CD4-positive, alpha-beta T cell (primary cell): ENCODE results near the gene TPCN1. TPM values are rescaled to one million over a fixed set of nuclear protein-coding genes. Genes with fewer than 3 reads are reported as not detected.

Source experiments
- ATAC-seq: fragments of 200-7000 bp; cut with Tn5 transposase; one replicate; pipeline ENCODE4 v1.10.0; 2022; ENCODE audit warnings: mild to moderate bottlenecking; ENCODE audit not compliant: poor library complexity
- CTCF ChIA-PET: fragments of 350-600 bp; sonication (Branson Sonifier 250); formaldehyde crosslinking; loops from one replicate; lab custom pipeline; 2021; ENCODE audit warnings: antibody characterized with exemption, inconsistent platforms; lab: Charles Lee
- POLR2A ChIA-PET: fragments of 350-600 bp; sonication (Branson Sonifier 250); formaldehyde crosslinking; loops from one replicate; lab custom pipeline; 2021; ENCODE audit warnings: antibody characterized with exemption, inconsistent platforms; lab: Charles Lee
- DNase-seq, 14 experiments: peaks; one replicate each; pipeline ENCODE4 v3.0.0-alpha.2; 2013 to 2020; ENCODE audit warnings: mixed read lengths in 2 of 14
- H3K27ac ChIP-seq, 2 donors: one replicate each; pipeline versions ENCODE4 v1.5.1 to v1.7.0; 2013; ENCODE audit warnings: low read length in 2 of 2, low read depth in 1 of 2, mild to moderate bottlenecking in 1 of 2
- H3K27me3 ChIP-seq, 2 experiments: 1 replicate in 1 of 2; 2 replicates in 1 of 2; pipeline versions ENCODE4 v1.6.1 to v1.7.0; 2013; ENCODE audit warnings: low read length in 2 of 2, control low read depth in 1 of 2, mild to moderate bottlenecking in 1 of 2, moderate library complexity in 1 of 2; ENCODE audit not compliant: insufficient read depth in 2 of 2, control insufficient read depth in 1 of 2
- H3K36me3 ChIP-seq: one replicate; pipeline ENCODE4 v1.6.1; 2013; ENCODE audit warnings: low read length, control low read depth; ENCODE audit not compliant: insufficient read depth
- H3K4me1 ChIP-seq: one replicate; pipeline ENCODE4 v1.6.1; 2013; ENCODE audit warnings: low read length, control low read depth; ENCODE audit not compliant: insufficient read depth
- H3K4me3 ChIP-seq: one replicate; pipeline ENCODE4 v1.5.1; 2013; ENCODE audit warnings: mild to moderate bottlenecking, low read length, moderate library complexity
- H3K9me3 ChIP-seq, 2 experiments: 1 replicate in 1 of 2; 2 replicates in 1 of 2; pipeline versions ENCODE4 v1.6.1 to v1.7.0; 2013; ENCODE audit warnings: low read length in 2 of 2, mild to moderate bottlenecking in 2 of 2, control low read depth in 1 of 2, moderate library complexity in 1 of 2; ENCODE audit not compliant: control insufficient read depth in 1 of 2, insufficient read depth in 1 of 2
- H3K27ac Mint-ChIP-seq: one replicate; pipeline ENCODE4 v1.8.0; 2020; ENCODE audit warnings: mixed read lengths
- H3K27me3 Mint-ChIP-seq: one replicate; pipeline ENCODE4 v1.8.0; 2021; ENCODE audit warnings: mixed read lengths
- H3K36me3 Mint-ChIP-seq: one replicate; pipeline ENCODE4 v1.8.0; 2021; ENCODE audit warnings: low read depth, mixed read lengths
- H3K4me1 Mint-ChIP-seq: one replicate; pipeline ENCODE4 v1.8.0; 2021; ENCODE audit warnings: low read depth, mixed read lengths
- H3K4me3 Mint-ChIP-seq: one replicate; pipeline ENCODE4 v1.8.0; 2020; ENCODE audit warnings: mild to moderate bottlenecking, mixed read lengths
- H3K9me3 Mint-ChIP-seq: one replicate; pipeline ENCODE4 v1.8.0; 2020; ENCODE audit warnings: mixed read lengths
- intact Hi-C, 2 experiments: fragments of 100-400 bp; cut with DNase I in 1 of 2; cut with micrococcal nuclease in 1 of 2; formaldehyde crosslinking; loops; one replicate each; pipeline versions ENCODE4 v1.15.1 to v1.9.0; 2023 to 2025; cut with DNase I, micrococcal nuclease
- total RNA-seq, 174 experiments: library from RNA in 2 of 174; stranded (reverse) in 2 of 174; gene quantifications; one replicate each; pipeline ENCODE4 v1.2.3 and lab custom pipeline; 2021 to 2026
- TF ChIP-seq, protein P1 (sequence below): fragments of 200-600 bp; IDR thresholded peaks from one replicate; pipeline ENCODE4 v1.8.0; 2022; ENCODE audit warnings: antibody characterized with exemption, mild to moderate bottlenecking

Gene TPCN1
- total RNA-seq, 2 experiments from 2014 or later: 52.4 to 59.7 TPM

GRCh38 chr12:113208041-113208934 lies 13.0 kb upstream of the TPCN1 start:
- DNase-seq (peak in 11 of 14 experiments; percentile 11 to 88 (median 39)), ATAC-seq (peak; percentile 75)
- TF ChIP-seq, protein P1, sequence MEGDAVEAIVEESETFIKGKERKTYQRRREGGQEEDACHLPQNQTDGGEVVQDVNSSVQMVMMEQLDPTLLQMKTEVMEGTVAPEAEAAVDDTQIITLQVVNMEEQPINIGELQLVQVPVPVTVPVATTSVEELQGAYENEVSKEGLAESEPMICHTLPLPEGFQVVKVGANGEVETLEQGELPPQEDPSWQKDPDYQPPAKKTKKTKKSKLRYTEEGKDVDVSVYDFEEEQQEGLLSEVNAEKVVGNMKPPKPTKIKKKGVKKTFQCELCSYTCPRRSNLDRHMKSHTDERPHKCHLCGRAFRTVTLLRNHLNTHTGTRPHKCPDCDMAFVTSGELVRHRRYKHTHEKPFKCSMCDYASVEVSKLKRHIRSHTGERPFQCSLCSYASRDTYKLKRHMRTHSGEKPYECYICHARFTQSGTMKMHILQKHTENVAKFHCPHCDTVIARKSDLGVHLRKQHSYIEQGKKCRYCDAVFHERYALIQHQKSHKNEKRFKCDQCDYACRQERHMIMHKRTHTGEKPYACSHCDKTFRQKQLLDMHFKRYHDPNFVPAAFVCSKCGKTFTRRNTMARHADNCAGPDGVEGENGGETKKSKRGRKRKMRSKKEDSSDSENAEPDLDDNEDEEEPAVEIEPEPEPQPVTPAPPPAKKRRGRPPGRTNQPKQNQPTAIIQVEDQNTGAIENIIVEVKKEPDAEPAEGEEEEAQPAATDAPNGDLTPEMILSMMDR: no peak
- intact Hi-C loops: loop anchor here in 1 of 2 experiments (1.0 kb wide), 2 partner anchors 9 to 15 kb away; no protein-coding TSS in a partner anchor
- Mint-ChIP-seq H3K27ac (peak overlapping the region; percentile 82), H3K27me3 (no peaks in the 10 kb centered on the region), H3K4me3 (peak overlapping the region; percentile 75), H3K4me1 (peaks cover 41% of the 10 kb centered on the region), H3K36me3 (no peaks in the 10 kb centered on the region), H3K9me3 (no peaks in the 10 kb centered on the region)
- Histone ChIP-seq H3K36me3 (no peaks in the 10 kb centered on the region), H3K4me1 (peaks cover 44% of the 10 kb centered on the region), H3K27me3 (no peaks in the 10 kb centered on the region), H3K27ac (peak overlapping the region; percentile 57 to 59), H3K9me3 (no peaks in the 10 kb centered on the region), H3K4me3 (no peak overlapping the region)
- ChIA-PET POLR2A (interaction anchor here (0.6 to 2.1 kb wide), 7 partner anchors 9 to 24 kb away, joined by 3 to 24 read pairs (median 4); partner anchors contain the start of genes DDX54, RITA1 and TPCN1), CTCF (interaction anchor here (2.4 kb wide), 1 partner anchor 25 kb away, joined by 8 read pairs; no protein-coding TSS in a partner anchor)

- intact Hi-C loops: no loop called here
- Mint-ChIP-seq H3K4me1 (peaks cover 56% of the 10 kb centered on the region), H3K27me3 (no peaks in the 10 kb centered on the region), H3K4me3 (no peak overlapping the region), H3K9me3 (no peaks in the 10 kb centered on the region), H3K36me3 (no peaks in the 10 kb centered on the region), H3K27ac (peak overlapping the region; percentile 31)
- Histone ChIP-seq H3K4me1 (peaks cover 49% of the 10 kb centered on the region), H3K36me3 (no peaks in the 10 kb centered on the region), H3K27ac (no peak overlapping the region), H3K4me3 (no peak overlapping the region), H3K27me3 (no peaks in the 10 kb centered on the region), H3K9me3 (no peaks in the 10 kb centered on the region)
- POLR2A ChIA-PET: interaction anchor here (1.0 to 1.6 kb wide), 2 partner anchors 10 to 12 kb away, joined by 3 to 9 read pairs; partner anchors contain the start of gene TPCN1
- CTCF ChIA-PET: no interaction called here
- ATAC-seq: no peak
- TF ChIP-seq, protein P1: no peak
- DNase-seq: no peak
Measured at GRCh38 chr12:113211160-113211559, 10.1 kb upstream of the TPCN1 start.

GRCh38 chr12:113214895-113215400 lies 6.3 kb upstream of the TPCN1 start:
- no peaks in the 10 kb centered on the region for H3K36me3 Mint-ChIP-seq
- H3K4me3 Mint-ChIP-seq: no peak overlapping the region
- ChIA-PET CTCF (interaction anchor here (1.3 kb wide), 1 partner anchor 18 kb away, joined by 3 read pairs; no protein-coding TSS in a partner anchor), POLR2A (no interaction called here)
- no peaks in the 10 kb centered on the region for H3K27me3 ChIP-seq
- no peak overlapping the region for H3K4me3 ChIP-seq
- ATAC-seq: no peak
- H3K9me3 ChIP-seq: no peaks in the 10 kb centered on the region
- H3K27ac ChIP-seq: no peak overlapping the region
- no peak overlapping the region for H3K27ac Mint-ChIP-seq
- H3K27me3 Mint-ChIP-seq: no peaks in the 10 kb centered on the region
- H3K4me1 Mint-ChIP-seq: peaks cover 46% of the 10 kb centered on the region
- H3K9me3 Mint-ChIP-seq: no peaks in the 10 kb centered on the region
- peaks cover 30% of the 10 kb centered on the region for H3K4me1 ChIP-seq
- no peaks in the 10 kb centered on the region for H3K36me3 ChIP-seq
- intact Hi-C loops: no loop called here
- peak in 3 of 14 experiments; percentile 31 to 68 (median 60) for DNase-seq
- TF ChIP-seq, protein P1: no peak
